ENCODE data around the gene ADIRF. TPM values are rescaled to one million over a fixed set of nuclear protein-coding genes. Genes with fewer than 3 reads are reported as not detected.

ADIRF gene
- total and polyA plus RNA-seq, 2 donors (not counting 1 experiment from before 2014, with no cell fraction given): not detected

DNA sequence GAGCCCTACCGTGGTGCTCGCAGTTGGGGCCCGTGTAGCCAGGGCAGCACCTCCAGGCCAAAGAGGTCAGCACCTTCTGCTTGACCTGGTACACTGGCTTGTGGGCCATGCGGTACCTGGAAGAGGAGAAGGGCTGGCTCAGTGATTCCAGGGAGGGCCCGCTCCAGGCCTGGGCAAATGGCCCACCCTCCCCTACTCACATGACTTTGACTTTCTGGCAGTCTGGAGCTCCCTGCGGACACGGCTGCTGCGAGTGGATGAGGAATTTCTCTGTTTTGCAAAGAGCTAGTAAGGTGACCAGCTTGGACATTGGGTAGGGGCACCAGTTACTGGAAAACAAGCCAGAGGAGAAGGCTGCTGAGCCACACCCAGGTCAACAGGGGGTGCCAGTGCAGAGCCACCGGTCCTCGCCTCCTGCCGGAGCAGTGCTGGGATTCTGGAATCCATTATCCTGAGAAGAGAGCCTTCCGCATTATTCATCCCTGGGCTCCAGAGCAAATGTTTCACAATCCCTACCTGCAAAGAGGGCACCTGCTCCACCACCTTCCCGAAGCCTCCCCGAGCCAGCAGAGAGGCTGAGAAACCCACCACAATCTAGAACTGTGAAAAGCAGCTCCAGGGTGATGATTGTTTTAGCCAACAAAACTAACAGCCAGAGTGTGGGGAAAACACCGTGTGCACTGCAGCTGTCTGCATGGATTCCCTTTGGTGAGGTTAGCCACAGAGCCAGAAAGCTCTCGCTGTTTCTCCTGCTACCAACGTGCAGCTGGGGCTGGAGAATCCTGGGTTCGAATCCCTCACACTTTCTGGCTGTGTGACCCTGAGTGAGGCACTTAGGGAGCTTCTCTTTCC is 22.7 kb upstream of the ADIRF start:
- no peaks in the 10 kb centered on the region for H3K4me1 ChIP-seq (ENCODE audit: control insufficient read depth in 2 of 2, insufficient read depth in 2 of 2, low read length in 2 of 2)
- H3K27ac Mint-ChIP-seq: no peak overlapping the region
- TF ChIP-seq, protein P1, sequence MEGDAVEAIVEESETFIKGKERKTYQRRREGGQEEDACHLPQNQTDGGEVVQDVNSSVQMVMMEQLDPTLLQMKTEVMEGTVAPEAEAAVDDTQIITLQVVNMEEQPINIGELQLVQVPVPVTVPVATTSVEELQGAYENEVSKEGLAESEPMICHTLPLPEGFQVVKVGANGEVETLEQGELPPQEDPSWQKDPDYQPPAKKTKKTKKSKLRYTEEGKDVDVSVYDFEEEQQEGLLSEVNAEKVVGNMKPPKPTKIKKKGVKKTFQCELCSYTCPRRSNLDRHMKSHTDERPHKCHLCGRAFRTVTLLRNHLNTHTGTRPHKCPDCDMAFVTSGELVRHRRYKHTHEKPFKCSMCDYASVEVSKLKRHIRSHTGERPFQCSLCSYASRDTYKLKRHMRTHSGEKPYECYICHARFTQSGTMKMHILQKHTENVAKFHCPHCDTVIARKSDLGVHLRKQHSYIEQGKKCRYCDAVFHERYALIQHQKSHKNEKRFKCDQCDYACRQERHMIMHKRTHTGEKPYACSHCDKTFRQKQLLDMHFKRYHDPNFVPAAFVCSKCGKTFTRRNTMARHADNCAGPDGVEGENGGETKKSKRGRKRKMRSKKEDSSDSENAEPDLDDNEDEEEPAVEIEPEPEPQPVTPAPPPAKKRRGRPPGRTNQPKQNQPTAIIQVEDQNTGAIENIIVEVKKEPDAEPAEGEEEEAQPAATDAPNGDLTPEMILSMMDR (IDR thresholded peaks at IDR 0.05): no peak
- no peak for TF ChIP-seq EZH2 (IDR thresholded peaks at IDR 0.05; ENCODE audit: borderline replicate concordance, insufficient read depth, low read depth, low read length, poor library complexity, severe bottlenecking)
- ATAC-seq (ENCODE audit: low read depth) (no peak), DNase-seq (no peak)
- ChIA-PET CTCF (interaction anchor here (1.7 to 2.1 kb wide), 2 partner anchors 8 to 21 kb away, joined by 5 to 6 read pairs; no protein-coding TSS in a partner anchor), POLR2A (no interaction called here)
- no peaks in the 10 kb centered on the region for H3K9me3 Mint-ChIP-seq (ENCODE audit: insufficient read depth)
- H4K20me1 ChIP-seq (ENCODE audit: control insufficient read depth, insufficient read depth, low read length, poor library complexity, severe bottlenecking): no peaks in the 10 kb centered on the region
- H3K4me3 Mint-ChIP-seq: no peak overlapping the region
- peaks cover 0 to 5% (median 0%) of the 10 kb centered on the region in 3 donors for H3K9me3 ChIP-seq (ENCODE audit: control extremely low read depth in 1 of 3, control insufficient read depth in 2 of 3, insufficient read depth in 1 of 3, low read length in 2 of 3)
- no peaks in the 10 kb centered on the region for H3K36me3 ChIP-seq (replicated peaks in 1 of 2; ENCODE audit: control extremely low read depth in 1 of 2, control insufficient read depth in 1 of 2, extremely low read depth in 1 of 2, insufficient read depth in 2 of 2, low read length in 1 of 2)
- intact Hi-C loops (cut with micrococcal nuclease): no loop called here
- no peak overlapping the region for H3K27ac ChIP-seq (ENCODE audit: low read length in 2 of 2)
- peaks cover 7% of the 10 kb centered on the region for H3K27me3 Mint-ChIP-seq
- H3K79me2 ChIP-seq (ENCODE audit: control insufficient read depth, insufficient read depth, low read length): no peaks in the 10 kb centered on the region
- H3K9ac ChIP-seq (ENCODE audit: low read length): no peak overlapping the region
- no peak overlapping the region for H3K4me3 ChIP-seq (ENCODE audit: control extremely low read depth in 1 of 5, extremely low read depth in 1 of 5, insufficient read depth in 1 of 5, low read depth in 2 of 5, low read length in 4 of 5)
- no peak overlapping the region for H2AFZ ChIP-seq (ENCODE audit: insufficient read depth, low read depth, low read length, poor library complexity, severe bottlenecking)
- WGBS (ENCODE audit: insufficient coverage): 89% methylated on average over 17 of the region's 18 CpGs
- H3K27me3 ChIP-seq (replicated peaks in 1 of 4; ENCODE audit: control extremely low read depth in 1 of 4, control insufficient read depth in 3 of 4, insufficient read depth in 4 of 4, low read length in 3 of 4): peaks cover 0 to 10% (median 0%) of the 10 kb centered on the region in 4 experiments
- no peak overlapping the region for H3K4me2 ChIP-seq (replicated peaks; ENCODE audit: low read depth, low read length, poor library complexity, severe bottlenecking)
- no peaks in the 10 kb centered on the region for H3K4me1 Mint-ChIP-seq

All from B cell (primary cell).